IPS-18c (cell line): ENCODE results near the gene MAN2B2.
"Not testable (repeated sequence)": the region's sequence is repeated elsewhere in the genome, so short reads cannot be mapped to it uniquely, and the experiment has no call there.

Experiments
- H3K4me3 ChIP-seq: 2 replicates; pipeline ENCODE4 v1.7.0; 2013; ENCODE audit warnings: low read depth, mild to moderate bottlenecking, low read length, moderate library complexity; ENCODE audit not compliant: insufficient read depth
- H3K9me3 ChIP-seq: one replicate; pipeline ENCODE4 v1.6.1; 2013; ENCODE audit warnings: mild to moderate bottlenecking, low read length, moderate library complexity; ENCODE audit not compliant: control insufficient read depth, insufficient read depth

MAN2B2 gene

GRCh38 chr4:6640292-6641163 is 65.5 kb downstream of the MAN2B2 start, which contains the start of gene MRFAP1:
Gene MRFAP1 (plus strand): TSS chr4:6640685. CDS start chr4:6640863, 178 bp downstream.
- H3K4me3 ChIP-seq = peak within 1 kb of the TSS; percentile 89
- no peaks in the 10 kb centered on the region for H3K9me3 ChIP-seq

GRCh38 chr4:6641164-6641970 is 66.4 kb downstream of the MAN2B2 start:
- Histone ChIP-seq H3K9me3 (no peaks in the 10 kb centered on the region), H3K4me3 (peak overlapping the region; percentile 89)

- Histone ChIP-seq H3K9me3 (no peaks in the 10 kb centered on the region), H3K4me3 (peak overlapping the region; percentile 89)
Observed at GRCh38 chr4:6641971-6642320, 67.0 kb downstream of the MAN2B2 start.

GRCh38 chr4:6643141-6643847 is 68.3 kb downstream of the MAN2B2 start:
- H3K4me3 ChIP-seq = no peak overlapping the region
- no peaks in the 10 kb centered on the region for H3K9me3 ChIP-seq

GRCh38 chr4:6644792-6645530 is 70.0 kb downstream of the MAN2B2 start:
- Histone ChIP-seq H3K4me3 (no peak overlapping the region), H3K9me3 (no peaks in the 10 kb centered on the region)

GRCh38 chr4:6647169-6647568 is 72.2 kb downstream of the MAN2B2 start:
- Histone ChIP-seq H3K9me3 (no peaks in the 10 kb centered on the region), H3K4me3 (no peak overlapping the region)

- H3K4me3 ChIP-seq = no peak overlapping the region
Observed at GRCh38 chr4:6647582-6648230, 72.7 kb downstream of the MAN2B2 start.

GRCh38 chr4:6649216-6649615 is 74.2 kb downstream of the MAN2B2 start:
- Histone ChIP-seq H3K4me3 (no peak overlapping the region), H3K9me3 (no peaks in the 10 kb centered on the region)

More at GRCh38 chr4:6647582-6648230, 72.7 kb downstream of the MAN2B2 start:
- no peaks in the 10 kb centered on the region for H3K9me3 ChIP-seq

- not testable (repeated sequence) for H3K9me3 ChIP-seq, H3K4me3 ChIP-seq
Observed at GRCh38 chr4:6654211-6654610, 79.2 kb downstream of the MAN2B2 start.

- H3K9me3 ChIP-seq, H3K4me3 ChIP-seq: not testable (repeated sequence)
Observed at GRCh38 chr4:6655291-6655690, 80.3 kb downstream of the MAN2B2 start.

GRCh38 chr4:6655924-6656323 is 80.9 kb downstream of the MAN2B2 start:
- Histone ChIP-seq H3K9me3 (no peaks in the 10 kb centered on the region), H3K4me3 (no peak overlapping the region)

GRCh38 chr4:6657242-6658208 is 82.5 kb downstream of the MAN2B2 start:
- H3K9me3 ChIP-seq = no peaks in the 10 kb centered on the region
- H3K4me3 ChIP-seq = no peak overlapping the region

GRCh38 chr4:6658209-6658595 is 83.2 kb downstream of the MAN2B2 start:
- no peaks in the 10 kb centered on the region for H3K9me3 ChIP-seq
- H3K4me3 ChIP-seq = 0 out of 2 replicates have a peak overlapping the region, but pooled peaks have one; percentile 1

GRCh38 chr4:6658597-6659075 is 83.6 kb downstream of the MAN2B2 start:
- 0 out of 2 replicates have a peak overlapping the region, but pooled peaks have one; percentile 1 for H3K4me3 ChIP-seq

GRCh38 chr4:6659897-6660296 is 84.9 kb downstream of the MAN2B2 start:
- no peak overlapping the region for H3K4me3 ChIP-seq
- H3K9me3 ChIP-seq = no peaks in the 10 kb centered on the region

More at GRCh38 chr4:6658597-6659075, 83.6 kb downstream of the MAN2B2 start:
- no peaks in the 10 kb centered on the region for H3K9me3 ChIP-seq
